NK-92 (cell line): Measurements from ENCODE around the gene PAPLN.

Experiments
- DNase-seq: peaks from one replicate; lab custom pipeline; 2025; ENCODE audit not compliant: unreplicated experiment; lab: John Stamatoyannopoulos, UW

The PAPLN gene

DNA sequence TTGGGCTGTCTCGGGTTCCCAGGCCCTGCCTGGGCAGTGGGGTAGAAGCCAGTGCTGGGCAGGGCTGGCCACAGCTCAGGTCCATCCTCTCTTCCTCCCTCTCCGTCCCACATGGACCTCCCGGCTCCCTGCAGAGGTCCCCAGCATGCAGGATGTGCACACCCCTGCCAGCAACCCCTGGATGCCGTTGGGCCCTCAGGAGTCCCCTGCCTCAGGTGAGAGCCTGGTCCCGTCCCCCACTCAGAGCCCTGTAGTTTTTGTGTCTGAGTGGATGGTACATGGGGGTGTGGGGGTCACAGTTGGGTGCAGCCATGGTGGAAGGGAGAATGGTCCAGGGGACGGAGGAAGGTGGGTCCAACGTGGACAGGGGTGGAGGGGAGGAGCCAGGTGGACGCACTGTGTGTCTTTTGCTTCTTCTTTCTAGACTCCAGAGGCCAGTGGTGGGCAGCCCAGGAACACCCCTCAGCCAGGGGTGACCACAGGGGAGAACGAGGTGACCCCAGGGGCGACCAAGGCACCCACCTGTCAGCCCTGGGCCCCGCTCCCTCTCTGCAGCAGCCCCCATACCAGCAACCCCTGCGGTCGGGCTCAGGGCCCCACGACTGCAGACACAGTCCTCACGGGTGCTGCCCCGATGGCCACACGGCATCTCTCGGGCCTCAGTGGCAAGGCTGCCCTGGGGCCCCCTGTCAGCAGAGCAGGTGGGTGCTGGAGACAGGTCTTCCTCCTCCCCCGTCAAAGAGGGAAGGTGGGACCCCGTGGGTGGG lies 21.7 kb downstream of the PAPLN start:
- no peak for DNase-seq

DNA sequence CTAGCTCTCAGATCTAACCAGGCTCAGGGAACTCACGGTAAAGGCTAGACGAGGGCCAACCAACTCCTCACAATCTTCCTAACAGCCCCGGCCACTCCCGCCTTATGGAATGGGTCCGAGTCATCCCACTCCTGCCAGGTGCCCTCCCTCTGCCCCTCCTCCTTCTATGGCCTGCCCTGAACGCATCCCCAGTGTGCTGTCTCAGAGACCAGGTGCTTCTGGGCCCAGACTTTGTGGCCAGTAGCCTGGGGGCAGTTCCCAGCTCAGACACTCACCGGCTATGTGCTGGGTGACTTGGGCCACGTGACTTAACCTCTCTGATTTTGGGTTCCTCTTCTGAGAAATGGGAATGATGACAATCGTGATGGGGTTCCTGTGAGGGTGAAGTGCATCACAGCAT lies 22.5 kb downstream of the PAPLN start:
- DNase-seq = no peak

DNA sequence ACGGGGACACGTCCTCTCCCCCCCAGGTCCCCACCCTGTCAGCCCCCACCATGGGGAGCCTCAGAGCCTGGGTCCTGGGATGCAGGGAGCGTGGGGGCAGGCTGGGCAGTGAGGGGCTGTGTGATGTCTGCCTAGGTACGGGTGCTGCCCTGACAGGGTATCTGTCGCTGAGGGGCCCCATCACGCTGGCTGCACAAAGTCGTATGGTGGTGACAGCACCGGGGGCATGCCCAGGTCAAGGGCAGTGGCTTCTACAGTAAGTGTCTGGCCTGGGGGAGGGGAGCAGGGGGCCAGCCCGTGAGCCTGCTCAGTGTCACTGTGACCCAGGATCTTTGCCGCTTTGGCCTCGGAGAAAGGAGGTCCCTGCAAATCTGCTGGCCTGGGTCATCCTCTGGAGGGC lies 23.3 kb downstream of the PAPLN start:
- no peak for DNase-seq

DNA sequence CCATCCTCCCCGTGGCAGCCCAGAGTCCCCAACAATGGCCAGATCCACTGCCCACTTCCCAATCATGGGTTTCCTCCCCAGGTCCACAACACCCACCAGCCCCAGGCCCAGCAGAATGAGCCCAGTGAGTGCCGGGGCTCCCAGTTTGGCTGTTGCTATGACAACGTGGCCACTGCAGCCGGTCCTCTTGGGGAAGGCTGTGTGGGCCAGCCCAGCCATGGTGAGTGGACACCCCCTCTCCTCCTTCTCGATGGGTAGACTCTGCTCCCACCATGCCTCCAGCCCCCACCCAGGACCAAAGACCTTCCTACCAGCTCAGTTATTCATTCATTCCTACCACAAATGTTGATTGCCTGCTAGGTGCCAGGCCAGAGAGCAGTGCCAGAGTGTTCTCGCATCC lies 23.8 kb downstream of the PAPLN start:
- no peak for DNase-seq

DNA sequence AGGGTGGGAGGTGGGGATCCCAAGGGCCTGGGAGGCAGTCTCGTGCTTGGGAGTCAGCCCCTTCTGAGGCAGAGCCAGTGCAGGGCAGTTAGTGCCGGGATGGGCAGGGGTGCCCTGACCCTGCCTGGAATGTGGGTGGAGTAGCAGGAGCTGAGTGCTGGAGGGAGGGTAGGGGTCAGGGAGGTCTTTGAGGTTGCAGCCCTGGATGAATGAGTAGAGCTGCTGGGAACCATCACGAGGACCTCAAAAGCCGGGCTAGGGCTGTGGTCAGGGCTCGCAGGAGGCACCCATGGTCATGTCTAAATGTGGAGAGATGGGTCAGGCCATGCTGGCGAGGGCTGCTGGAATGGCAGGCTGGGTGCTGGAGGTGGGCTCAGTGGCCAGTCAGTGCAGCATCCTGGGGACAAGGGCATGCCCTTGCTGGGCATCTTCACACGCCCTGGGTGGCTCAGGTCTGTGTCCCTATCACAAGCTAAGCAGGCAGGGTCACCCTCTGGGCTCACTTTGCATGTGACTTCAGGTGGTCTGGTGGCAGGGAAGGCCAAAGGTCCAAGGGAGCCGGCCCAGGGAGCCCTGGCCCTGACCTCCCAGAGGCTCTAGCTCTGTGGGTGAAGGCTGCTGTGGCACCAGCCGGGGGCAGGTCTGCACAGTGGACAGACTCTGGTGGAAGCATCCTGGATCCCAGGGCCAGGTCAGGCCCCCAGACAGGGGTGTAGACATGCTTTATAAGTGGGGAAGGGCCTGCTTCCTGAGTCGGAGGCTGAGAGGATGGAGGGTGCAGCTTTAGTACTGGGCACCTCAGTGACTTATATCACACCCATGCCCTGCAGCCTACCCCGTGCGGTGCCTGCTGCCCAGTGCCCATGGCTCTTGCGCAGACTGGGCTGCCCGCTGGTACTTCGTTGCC lies 24.5 kb downstream of the PAPLN start:
- DNase-seq = no peak

DNA sequence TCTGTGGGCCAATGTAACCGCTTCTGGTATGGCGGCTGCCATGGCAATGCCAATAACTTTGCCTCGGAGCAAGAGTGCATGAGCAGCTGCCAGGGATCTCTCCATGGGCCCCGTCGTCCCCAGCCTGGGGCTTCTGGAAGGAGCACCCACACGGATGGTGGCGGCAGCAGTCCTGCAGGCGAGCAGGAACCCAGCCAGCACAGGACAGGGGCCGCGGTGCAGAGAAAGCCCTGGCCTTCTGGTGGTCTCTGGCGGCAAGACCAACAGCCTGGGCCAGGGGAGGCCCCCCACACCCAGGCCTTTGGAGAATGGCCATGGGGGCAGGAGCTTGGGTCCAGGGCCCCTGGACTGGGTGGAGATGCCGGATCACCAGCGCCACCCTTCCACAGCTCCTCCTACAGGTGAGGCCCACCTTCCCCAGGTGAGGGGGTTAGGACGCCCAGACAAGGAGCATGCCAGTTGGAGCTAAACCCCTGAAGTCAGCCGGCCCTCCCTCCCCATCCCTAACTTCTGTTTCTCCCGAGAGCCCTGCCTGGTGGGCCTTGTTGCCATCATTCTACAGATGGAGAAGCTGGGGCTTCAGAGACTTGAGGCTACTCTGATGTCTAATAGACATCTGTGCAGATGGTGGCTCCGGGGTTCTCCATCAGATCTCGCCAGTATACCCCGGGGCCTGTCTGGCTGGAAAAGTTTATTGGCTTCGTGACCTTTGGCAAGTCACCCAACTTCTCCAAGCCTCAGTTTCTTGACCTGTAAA lies 25.3 kb downstream of the PAPLN start:
- DNase-seq = no peak

DNA sequence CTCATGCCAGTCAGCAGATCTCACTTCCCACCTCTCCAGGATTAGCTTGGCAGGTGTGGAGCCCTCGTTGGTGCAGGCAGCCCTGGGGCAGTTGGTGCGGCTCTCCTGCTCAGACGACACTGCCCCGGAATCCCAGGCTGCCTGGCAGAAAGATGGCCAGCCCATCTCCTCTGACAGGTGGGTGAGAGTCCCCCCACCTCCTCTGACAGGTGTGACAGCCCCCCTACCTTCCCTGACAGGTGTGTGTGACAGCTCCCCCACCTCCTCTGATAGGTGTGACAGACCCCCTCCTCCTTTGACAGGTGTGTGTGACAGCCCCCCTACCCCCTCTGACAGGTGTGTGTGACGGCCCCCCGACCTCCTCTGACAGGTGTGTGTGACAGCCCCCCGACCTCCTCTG lies 26.3 kb downstream of the PAPLN start:
- DNase-seq = no peak

DNA sequence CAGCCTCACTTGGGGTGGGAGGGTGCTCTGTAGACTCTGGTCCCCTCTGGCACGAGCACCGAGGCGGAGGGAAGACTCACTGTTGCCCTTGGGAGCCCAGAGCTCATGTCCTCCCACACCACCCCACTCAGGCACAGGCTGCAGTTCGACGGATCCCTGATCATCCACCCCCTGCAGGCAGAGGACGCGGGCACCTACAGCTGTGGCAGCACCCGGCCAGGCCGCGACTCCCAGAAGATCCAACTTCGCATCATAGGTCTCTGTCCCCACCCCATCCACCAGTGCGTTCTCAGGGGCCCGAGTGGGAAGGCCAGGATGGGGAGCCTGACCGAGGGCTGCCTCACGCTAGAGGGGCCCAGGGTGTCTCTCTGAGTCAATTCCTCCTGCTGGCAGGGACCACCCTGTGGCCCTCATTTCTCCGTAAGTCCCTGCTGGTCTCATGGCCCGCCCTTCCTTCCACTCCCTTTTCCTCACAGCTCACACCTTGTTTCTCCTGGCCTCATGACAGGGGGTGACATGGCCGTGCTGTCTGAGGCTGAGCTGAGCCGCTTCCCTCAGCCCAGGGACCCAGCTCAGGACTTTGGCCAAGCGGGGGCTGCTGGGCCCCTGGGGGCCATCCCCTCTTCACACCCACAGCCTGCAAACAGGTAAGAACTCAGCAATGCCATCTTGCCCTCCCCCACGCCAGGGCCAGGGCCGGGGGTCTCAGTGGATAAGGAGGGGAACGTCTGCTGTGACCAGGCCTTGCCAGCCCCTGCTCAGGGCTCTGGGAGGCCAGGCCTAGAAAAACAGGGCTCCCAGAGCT lies 27.0 kb downstream of the PAPLN start:
- no peak for DNase-seq

DNA sequence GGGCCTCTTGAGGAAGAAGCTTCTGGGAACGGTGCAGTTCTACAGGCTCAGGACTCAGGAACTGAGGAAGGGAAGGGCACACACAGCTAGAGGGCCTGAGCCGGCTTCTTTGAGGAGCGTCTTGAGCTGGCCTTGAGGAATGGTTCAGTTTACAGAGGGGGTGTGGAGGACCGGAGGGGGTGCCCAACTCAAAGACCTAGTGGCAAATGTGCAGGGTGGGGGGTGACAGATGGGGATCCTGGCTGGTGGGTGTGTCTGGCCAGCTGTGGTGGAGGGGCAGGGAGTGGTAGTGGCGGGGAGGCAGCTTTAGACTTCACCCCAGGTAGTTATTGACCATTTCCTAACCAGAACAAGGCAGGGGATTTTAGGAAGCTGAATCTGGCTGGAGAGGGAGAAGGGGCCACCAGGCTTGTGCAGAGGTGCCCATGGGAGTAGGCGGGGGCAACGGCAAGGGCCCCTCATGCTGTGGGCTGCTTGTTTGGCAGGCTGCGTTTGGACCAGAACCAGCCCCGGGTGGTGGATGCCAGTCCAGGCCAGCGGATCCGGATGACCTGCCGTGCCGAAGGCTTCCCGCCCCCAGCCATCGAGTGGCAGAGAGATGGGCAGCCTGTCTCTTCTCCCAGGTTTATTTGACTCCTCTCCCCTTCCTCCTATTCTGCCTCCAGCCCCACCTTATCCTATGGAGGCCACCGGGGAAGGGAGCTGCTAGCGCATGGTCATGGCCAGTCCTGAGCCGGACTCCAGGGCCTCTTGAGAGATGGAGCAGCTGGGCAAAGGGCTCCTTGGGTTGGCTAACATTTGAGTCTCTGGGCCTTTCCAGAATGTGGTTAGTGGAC lies 27.8 kb downstream of the PAPLN start:
- DNase-seq = no peak

DNA sequence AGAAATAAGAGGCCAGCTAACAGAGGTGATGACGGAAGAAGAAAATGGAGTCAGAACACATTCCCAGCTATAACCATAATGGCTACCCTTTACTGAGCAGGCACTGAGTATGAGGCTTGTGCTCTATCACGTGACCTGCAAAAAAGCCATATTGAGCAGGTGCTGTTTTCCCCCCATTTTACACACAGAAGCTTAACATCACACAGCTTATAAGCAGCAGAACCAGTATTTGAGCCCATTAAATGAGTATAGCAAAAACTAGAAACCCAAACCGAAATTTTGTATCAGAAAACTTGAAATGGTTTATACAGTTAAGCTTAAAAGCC lies 28.4 kb downstream of the PAPLN start:
- DNase-seq = no peak

DNA sequence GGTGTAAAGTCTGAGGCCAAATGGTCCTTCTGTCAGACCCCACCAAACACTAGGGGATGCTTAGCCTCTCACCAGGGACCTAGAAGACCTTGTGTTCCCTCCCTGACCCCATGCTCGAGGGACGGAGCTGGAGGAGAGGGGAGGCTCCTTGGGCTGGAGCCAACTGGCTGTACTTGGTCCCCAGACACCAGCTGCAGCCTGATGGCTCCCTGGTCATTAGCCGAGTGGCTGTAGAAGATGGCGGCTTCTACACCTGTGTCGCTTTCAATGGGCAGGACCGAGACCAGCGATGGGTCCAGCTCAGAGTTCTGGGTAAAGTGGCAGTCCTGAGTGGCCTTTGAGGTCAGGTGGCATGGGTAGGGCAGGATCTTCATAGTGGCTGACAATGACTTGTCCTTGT lies 29.0 kb downstream of the PAPLN start:
- DNase-seq = no peak

DNA sequence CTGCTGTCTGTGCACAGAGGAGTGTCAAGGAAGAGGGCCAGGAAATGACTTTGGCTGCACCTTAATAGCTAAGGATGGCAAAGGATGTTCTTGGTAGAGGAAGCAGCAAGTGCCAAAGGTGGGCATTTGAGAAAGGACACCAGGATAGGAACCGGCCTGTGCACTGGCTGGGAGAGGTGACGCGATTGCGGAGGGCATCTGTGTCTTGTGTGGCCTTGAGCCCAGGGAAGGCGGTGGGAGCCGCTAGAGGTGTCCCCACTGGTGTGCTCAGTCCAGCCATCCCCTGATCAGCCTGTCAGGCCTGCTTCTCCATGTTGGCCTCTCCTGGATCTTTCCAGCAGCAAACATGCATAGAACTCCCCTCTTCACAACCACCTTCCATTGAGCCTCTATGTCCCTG lies 30.2 kb downstream of the PAPLN start:
- no peak for DNase-seq

DNA sequence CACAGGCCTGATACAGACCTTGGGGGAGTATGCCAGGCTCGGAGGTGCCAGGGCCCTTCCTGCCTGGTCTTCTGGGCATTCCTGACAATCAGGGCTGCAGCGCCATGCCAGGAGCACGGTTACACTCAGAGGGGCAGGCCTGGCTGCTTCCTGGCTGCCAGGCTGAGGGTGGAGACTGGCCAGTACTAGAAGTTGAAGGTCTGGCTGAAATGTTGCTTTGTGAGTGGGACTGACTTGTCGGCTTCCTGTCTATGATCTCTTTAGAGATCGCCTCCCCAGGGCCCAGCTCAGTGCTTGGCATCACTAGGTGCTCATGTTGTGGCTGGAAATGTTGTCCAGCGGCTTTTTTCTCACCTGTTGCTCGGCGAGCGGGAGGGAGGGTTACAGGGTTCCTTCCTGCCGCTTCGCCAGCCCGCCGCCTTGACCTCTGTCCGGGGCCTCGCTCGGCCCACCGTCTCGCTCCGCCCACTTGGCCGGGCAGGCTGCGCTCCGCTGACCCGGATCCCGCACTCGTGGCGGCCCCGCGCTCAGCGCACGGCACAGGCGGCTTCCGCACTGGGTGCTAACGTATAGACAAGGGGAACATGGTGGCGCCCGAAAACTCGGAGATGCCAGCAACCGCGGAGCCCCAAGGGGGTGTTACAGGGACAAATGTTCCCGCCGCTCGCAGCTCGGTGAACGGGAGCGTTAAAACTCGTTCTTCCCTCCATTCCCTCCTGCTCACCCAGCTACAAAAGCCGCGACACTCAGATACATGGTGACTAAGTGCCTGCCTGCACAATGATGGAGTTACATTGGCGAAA lies 32.6 kb downstream of the PAPLN start:
- DNase-seq = no peak

DNA sequence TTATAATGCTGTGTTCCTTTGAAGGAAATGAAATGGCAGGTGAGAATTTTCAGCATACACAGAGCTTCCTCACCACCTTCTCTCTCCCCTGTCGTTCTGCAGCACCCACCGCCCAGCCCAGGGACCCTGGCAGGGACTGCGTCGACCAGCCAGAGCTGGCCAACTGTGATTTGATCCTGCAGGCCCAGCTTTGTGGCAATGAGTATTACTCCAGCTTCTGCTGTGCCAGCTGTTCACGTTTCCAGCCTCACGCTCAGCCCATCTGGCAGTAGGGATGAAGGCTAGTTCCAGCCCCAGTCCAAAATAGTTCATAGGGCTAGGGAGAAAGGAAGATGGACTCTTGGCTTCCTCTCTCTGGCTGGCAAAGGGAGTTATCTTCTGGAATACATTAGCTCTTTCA lies 35.1 kb downstream of the PAPLN start:
- no peak for DNase-seq

DNA sequence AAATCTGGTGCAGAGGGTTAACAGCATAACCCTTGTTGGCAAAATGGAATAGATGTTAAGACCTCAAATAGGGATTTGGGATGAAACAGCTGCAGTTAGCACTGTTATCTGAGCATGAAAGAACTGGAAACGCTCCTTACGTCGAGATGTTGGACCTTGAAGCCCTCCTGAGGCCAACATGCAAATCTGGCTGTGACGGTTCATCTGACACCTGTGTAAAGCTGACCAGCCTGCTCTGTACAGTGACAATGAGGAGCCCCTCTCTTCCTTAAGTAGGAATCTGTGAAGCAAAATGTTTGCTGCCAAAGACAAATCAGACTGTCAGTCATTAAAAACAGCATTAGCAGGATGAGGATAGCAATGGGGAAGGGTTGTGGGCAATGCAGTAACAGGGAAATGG lies 36.5 kb downstream of the PAPLN start:
- no peak for DNase-seq

DNA sequence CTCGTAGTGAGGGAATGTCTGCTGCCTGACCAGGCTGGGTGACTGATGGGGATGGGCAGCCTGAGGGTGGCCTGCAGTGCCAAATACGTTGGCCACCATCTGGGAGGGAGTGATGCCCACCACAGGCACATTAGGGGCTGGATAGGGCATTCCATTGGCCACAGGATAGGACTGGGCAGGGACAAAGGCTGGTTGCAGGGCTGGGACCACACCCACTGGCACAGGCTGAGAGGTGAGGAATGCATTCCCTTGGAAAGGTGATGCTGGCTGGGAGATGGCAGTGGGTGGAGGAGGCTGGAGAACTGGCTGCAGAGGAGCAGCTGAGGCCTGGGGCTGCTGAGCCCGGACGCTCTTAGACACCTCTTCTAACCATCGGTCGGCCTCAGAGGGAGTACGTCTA lies 39.5 kb downstream of the PAPLN start:
- no peak for DNase-seq

DNA sequence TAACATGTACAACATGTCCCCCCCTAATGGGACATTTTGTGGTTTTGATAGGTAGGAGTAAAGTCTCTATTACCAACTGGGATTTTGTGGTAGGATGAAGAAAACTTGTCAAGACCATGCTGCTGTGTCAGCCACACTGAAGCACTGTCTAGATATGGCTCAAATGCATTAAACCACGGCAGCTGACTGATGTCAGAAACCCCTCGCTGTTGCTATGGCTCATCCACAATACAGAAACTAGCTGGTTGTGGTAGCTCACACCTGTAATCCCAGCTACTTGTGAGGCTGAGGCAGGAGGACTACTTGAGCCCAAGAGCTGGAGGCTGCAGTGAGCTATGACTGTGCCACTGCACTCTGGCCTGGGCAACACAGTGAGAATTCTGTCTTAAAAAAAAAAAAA lies 40.1 kb downstream of the PAPLN start:
- DNase-seq = no peak

DNA sequence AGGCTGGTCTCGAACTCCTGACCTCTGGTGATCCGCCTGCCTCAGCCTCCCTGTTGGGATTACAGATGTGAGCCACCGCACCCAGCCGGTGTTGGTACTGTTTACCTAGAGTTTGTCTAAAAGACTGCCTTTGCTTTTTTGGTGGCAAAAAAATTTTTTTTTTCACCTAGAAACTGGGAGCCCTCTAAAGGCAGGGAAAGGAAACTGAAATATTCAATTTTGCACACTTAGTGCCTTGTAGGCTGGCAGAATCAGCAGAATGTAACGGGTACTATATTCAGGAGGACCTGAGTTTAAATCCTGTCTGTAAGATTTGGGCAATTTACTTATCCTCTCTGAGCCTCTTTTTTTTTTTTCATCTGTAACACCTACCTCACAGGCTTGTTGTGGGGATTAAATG lies 43.6 kb downstream of the PAPLN start:
- no peak for DNase-seq

DNA sequence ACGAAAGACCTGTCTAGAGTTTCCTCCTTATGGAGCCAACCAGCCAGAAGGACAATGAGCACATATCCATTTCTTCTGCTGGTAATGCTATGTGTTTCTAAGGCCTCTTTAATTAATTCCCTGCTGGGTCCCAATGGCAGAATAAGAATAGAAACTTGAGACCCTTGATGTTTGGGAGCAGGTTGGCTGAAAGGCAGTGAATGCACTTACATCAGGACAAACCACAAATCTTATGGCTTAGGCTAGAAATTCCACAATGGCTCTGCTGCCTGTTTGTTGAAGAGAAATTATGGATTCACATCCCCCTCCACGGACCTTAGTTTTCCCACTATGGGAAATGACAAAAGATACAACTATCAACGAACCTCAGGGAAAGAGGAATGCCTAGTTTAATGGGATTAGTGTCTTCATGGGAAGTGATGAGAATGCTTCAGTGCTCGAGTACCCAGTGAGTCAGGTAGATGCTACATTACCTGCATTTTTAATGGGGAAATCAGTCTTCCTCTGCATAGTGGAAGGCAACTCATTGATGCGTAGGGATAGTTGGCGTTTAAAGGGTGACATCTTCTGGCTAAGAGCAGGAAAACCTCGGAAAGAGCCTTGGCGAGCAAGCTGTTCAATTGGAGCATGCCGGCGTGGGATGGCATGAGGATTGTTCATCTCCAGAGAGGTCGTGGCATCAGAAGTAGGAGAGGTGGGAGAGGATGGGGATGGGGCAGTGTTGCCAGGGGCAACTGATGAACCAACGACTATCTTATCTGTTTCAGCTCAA lies 46.5 kb downstream of the PAPLN start:
- no peak for DNase-seq
